Keratinocyte (primary cell): ENCODE data around the gene TBC1D7.

Source experiments
- CTCF ChIP-seq, 3 experiments: IDR thresholded peaks in 1 of 3; conservative IDR thresholded peaks in 1 of 3; optimal IDR thresholded peaks in 1 of 3; 2 replicates in 2 of 3; 3 replicates in 1 of 3; pipeline versions ENCODE3 to v1.5.1; 2011; ENCODE audit warnings: low read length in 3 of 3, mild to moderate bottlenecking in 3 of 3, moderate library complexity in 2 of 3, control low read depth in 1 of 3, inconsistent platforms in 1 of 3; ENCODE audit not compliant: insufficient read depth in 2 of 3; ENCODE audit errors: extremely low read depth in 1 of 3
- EZH2 ChIP-seq: IDR thresholded peaks from one replicate; pipeline ENCODE4 v1.6.1; 2012; ENCODE audit warnings: inconsistent platforms, mild to moderate bottlenecking, low read length, moderate library complexity

DNA sequence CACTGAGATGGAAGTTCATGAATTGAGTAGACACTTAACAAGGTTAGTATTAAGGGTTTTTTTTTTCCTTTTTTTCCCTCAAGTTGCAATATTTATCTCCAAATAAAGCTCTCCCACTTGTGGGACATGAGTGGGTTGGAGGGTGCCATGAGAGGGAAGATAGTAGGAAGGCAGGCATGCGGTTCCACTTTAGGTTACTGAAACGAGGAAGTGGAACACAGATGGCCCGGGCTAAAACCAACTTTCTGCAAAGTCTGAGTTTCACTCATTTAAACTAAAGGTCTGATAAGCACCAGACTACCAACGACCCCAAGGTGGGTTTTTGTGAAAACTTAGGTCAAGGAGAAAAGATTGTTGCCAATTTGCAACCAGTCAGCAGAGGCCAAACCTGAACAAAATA, 42.2 kb downstream of the TBC1D7 start:
- TF ChIP-seq CTCF (optimal IDR thresholded peaks at IDR 0.05 in 1 of 3, IDR thresholded peaks at IDR 0.05 in 1 of 3, conservative IDR thresholded peaks at IDR 0.05 in 1 of 3; ENCODE audit: extremely low read depth in 1 of 3, insufficient read depth in 2 of 3, low read length in 3 of 3), result no peak
- TF ChIP-seq EZH2, result no peak
